ENCODE measurements around the gene RAMP1. TPM values are rescaled to one million over a fixed set of nuclear protein-coding genes. Genes with fewer than 3 reads are reported as not detected.

RAMP1 gene
- total RNA-seq, 1 experiment from 2014 or later = 23.4 TPM

DNA sequence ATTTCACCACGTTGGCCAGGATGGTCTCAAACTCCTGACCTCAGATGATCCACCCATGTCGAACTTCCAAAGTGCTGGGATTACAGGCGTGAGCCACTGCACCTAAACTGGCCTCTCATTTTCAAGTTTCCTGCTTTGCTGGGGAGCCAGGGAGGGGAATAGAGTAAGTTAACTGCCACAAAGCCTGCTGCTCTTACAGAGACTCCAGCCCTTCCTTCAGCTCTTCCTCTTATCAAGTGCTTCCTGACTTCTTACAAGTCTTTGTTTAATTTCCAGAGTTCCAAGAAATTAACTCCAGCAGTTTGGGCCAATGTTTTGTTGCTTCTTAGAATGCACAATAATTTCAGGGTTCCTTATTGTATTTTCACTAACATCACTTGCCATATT is 83.1 kb downstream of the RAMP1 start (continued):
- TF ChIP-seq, protein P1, sequence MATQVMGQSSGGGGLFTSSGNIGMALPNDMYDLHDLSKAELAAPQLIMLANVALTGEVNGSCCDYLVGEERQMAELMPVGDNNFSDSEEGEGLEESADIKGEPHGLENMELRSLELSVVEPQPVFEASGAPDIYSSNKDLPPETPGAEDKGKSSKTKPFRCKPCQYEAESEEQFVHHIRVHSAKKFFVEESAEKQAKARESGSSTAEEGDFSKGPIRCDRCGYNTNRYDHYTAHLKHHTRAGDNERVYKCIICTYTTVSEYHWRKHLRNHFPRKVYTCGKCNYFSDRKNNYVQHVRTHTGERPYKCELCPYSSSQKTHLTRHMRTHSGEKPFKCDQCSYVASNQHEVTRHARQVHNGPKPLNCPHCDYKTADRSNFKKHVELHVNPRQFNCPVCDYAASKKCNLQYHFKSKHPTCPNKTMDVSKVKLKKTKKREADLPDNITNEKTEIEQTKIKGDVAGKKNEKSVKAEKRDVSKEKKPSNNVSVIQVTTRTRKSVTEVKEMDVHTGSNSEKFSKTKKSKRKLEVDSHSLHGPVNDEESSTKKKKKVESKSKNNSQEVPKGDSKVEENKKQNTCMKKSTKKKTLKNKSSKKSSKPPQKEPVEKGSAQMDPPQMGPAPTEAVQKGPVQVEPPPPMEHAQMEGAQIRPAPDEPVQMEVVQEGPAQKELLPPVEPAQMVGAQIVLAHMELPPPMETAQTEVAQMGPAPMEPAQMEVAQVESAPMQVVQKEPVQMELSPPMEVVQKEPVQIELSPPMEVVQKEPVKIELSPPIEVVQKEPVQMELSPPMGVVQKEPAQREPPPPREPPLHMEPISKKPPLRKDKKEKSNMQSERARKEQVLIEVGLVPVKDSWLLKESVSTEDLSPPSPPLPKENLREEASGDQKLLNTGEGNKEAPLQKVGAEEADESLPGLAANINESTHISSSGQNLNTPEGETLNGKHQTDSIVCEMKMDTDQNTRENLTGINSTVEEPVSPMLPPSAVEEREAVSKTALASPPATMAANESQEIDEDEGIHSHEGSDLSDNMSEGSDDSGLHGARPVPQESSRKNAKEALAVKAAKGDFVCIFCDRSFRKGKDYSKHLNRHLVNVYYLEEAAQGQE (IDR thresholded peaks at IDR 0.05; ENCODE audit: low read depth) = no peak
- TF ChIP-seq CBX3 (IDR thresholded peaks at IDR 0.05; ENCODE audit: low read depth) (no peak), TCF7L2 (IDR thresholded peaks at IDR 0.05; ENCODE audit: borderline replicate concordance, extremely low read depth, insufficient read depth, insufficient read length) (no peak), POLR2AphosphoS5 (IDR thresholded peaks at IDR 0.05; ENCODE audit: low read depth, low read length) (no peak), ELF1 (IDR thresholded peaks at IDR 0.05; ENCODE audit: borderline replicate concordance, low read depth) (no peak)

DNA sequence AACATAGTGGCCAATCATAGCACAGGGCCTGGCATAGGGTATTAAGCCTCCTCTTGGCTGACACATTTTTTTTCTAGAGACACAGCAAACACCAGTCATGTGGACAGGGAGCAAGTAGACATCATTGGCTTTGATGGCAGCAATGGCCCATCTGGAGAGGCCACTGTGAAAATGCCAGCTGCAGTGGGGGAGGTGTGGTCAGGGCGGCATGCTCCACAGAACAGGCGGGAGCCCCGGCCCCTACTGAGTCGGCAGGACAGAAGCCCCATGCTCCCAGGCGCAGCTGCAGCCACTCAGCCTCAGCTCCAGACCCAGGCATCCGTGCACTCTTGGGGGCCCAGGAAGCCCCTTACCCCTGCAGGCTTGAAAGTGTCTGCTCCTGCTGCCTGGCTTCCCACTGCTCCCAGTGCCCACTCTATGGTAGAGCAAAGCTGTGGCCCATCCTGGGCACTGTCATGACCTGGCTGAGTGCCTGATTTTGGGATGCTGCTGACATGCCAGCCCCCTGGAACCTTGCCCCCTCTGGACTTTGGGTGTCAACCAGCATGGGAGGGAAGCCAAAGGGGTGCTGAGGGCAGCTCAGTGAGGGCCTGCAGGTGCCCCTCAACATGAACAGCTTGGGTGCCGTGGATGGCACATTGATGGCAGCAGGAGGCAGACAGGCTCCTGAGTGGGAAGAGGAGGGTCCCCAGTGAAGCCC is 84.1 kb downstream of the RAMP1 start:
- BruUV-seq (replicated peaks) = no TSS peak
- H3K36me3 ChIP-seq (ENCODE audit: control insufficient read depth in 1 of 2, insufficient read depth in 2 of 2, low read length in 2 of 2) = no peaks in the 10 kb centered on the region
- RAD21 ChIA-PET (ENCODE audit: low non-redundant PET in 1 of 2, low total read pairs in 2 of 2, uncharacterized antibody in 2 of 2, unreplicated experiment in 2 of 2) = no interaction called here

More for the DNA sequence above, 84.1 kb downstream of the RAMP1 start:
- H3K27ac ChIP-seq (ENCODE audit: low read depth, low read length) = no peak overlapping the region
- no peak overlapping the region for H2AFZ ChIP-seq (ENCODE audit: low read depth, low read length, poor library complexity, severe bottlenecking)
- CTCF ChIA-PET = no interaction called here
- H3K9me2 ChIP-seq (ENCODE audit: insufficient read depth) = no peaks in the 10 kb centered on the region
- TF ChIP-seq, protein P2, sequence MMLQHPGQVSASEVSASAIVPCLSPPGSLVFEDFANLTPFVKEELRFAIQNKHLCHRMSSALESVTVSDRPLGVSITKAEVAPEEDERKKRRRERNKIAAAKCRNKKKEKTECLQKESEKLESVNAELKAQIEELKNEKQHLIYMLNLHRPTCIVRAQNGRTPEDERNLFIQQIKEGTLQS (IDR thresholded peaks at IDR 0.05) = no peak
- TF ChIP-seq ZFX (IDR thresholded peaks at IDR 0.05) (no peak), SIN3A (IDR thresholded peaks at IDR 0.05; ENCODE audit: low read depth) (no peak), EZH2 (IDR thresholded peaks at IDR 0.05) (no peak)
- TF ChIP-seq, protein P3, sequence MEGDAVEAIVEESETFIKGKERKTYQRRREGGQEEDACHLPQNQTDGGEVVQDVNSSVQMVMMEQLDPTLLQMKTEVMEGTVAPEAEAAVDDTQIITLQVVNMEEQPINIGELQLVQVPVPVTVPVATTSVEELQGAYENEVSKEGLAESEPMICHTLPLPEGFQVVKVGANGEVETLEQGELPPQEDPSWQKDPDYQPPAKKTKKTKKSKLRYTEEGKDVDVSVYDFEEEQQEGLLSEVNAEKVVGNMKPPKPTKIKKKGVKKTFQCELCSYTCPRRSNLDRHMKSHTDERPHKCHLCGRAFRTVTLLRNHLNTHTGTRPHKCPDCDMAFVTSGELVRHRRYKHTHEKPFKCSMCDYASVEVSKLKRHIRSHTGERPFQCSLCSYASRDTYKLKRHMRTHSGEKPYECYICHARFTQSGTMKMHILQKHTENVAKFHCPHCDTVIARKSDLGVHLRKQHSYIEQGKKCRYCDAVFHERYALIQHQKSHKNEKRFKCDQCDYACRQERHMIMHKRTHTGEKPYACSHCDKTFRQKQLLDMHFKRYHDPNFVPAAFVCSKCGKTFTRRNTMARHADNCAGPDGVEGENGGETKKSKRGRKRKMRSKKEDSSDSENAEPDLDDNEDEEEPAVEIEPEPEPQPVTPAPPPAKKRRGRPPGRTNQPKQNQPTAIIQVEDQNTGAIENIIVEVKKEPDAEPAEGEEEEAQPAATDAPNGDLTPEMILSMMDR (IDR thresholded peaks at IDR 0.05 in 2 of 3, conservative IDR thresholded peaks at IDR 0.05 in 1 of 3; ENCODE audit: borderline replicate concordance in 1 of 3, insufficient read depth in 1 of 3, low read depth in 2 of 3, low read length in 2 of 3) = no peak
- peaks cover 7 to 14% of the 10 kb centered on the region in 2 experiments; a peak in 3 of 4 replicates for H3K9me3 ChIP-seq (ENCODE audit: control insufficient read depth in 1 of 2, insufficient read depth in 1 of 2, low read depth in 1 of 2, low read length in 2 of 2)
- H3K4me1 ChIP-seq (ENCODE audit: control insufficient read depth in 1 of 2, insufficient read depth in 2 of 2, low read length in 2 of 2) = no peaks in the 10 kb centered on the region; a peak in 1 of 4 replicates
- H3K9ac ChIP-seq (ENCODE audit: low read length) = no peak overlapping the region
- H3K4me3 ChIP-seq (replicated peaks in 1 of 2; ENCODE audit: low read depth in 1 of 2, low read length in 2 of 2) = no peak overlapping the region
- POLR2A ChIA-PET = no interaction called here
- no peak for ATAC-seq
- no peaks in the 10 kb centered on the region for H4K20me1 ChIP-seq (ENCODE audit: insufficient read depth)
- no peaks in the 10 kb centered on the region for H3K27me3 ChIP-seq (ENCODE audit: insufficient read depth, low read length)
- intact Hi-C loops (cut with micrococcal nuclease) = no loop called here
- DNase-seq (ENCODE audit: low read depth, low spot score) = no peak
- no peak overlapping the region for H3K4me2 ChIP-seq (ENCODE audit: low read length)
- no peaks in the 10 kb centered on the region for H3K79me2 ChIP-seq (ENCODE audit: insufficient read depth, low read length)
